Heart left ventricle (tissue), 16 donors: ENCODE data around the gene POMGNT1. TPM values are rescaled to one million over a fixed set of nuclear protein-coding genes. Genes with fewer than 3 reads are reported as not detected.

Experiments used
- ATAC-seq, 4 donors: fragments of 200-7000 bp; cut with Tn5 transposase; one replicate each; pipeline ENCODE4 v1.9.1; 2020 to 2022; ENCODE audit warnings: moderate library complexity in 4 of 4, mild to moderate bottlenecking in 3 of 4, moderate number of reproducible peaks in 1 of 4
- DNase-seq, 5 donors: peaks; one replicate each; pipeline ENCODE4 v3.0.0-alpha.2; 2020
- H3K27ac ChIP-seq, 12 donors: fragments of 200-600 bp; sonication (generic) in 4 of 12; one replicate each; pipeline versions ENCODE4 v1.5.0 to v1.8.0; 2016 to 2022; ENCODE audit warnings: mild to moderate bottlenecking in 2 of 12
- H3K27me3 ChIP-seq, 9 donors: fragments of 200-600 bp; sonication (generic) in 2 of 9; one replicate each; pipeline versions ENCODE4 v1.5.1 to v1.8.0; 2016 to 2022; ENCODE audit warnings: mild to moderate bottlenecking in 3 of 9
- H3K36me3 ChIP-seq, 9 donors: fragments of 200-600 bp; sonication (generic) in 2 of 9; one replicate each; pipeline versions ENCODE4 v1.5.0 to v1.8.0; 2018 to 2022; ENCODE audit warnings: mild to moderate bottlenecking in 2 of 9
- H3K4me1 ChIP-seq, 12 donors: fragments of 200-600 bp; sonication (generic) in 4 of 12; one replicate each; pipeline versions ENCODE4 v1.5.0 to v1.8.0; 2016 to 2022; ENCODE audit warnings: mild to moderate bottlenecking in 3 of 12
- H3K4me3 ChIP-seq, 12 donors: fragments of 200-600 bp; sonication (generic) in 4 of 12; one replicate each; pipeline versions ENCODE4 v1.5.0 to v1.8.0; 2017 to 2022; ENCODE audit warnings: mild to moderate bottlenecking in 9 of 12, moderate library complexity in 4 of 12
- H3K9me3 ChIP-seq, 12 donors: fragments of 200-600 bp; sonication (generic) in 4 of 12; one replicate each; pipeline versions ENCODE4 v1.5.0 to v1.8.0; 2016 to 2022; ENCODE audit warnings: mild to moderate bottlenecking in 1 of 12
- POLR2A ChIP-seq, 2 donors: fragments of 450-650 bp; IDR thresholded peaks; one replicate each; pipeline ENCODE4 v1.6.1; 2017; ENCODE audit warnings: antibody characterized with exemption in 2 of 2, mild to moderate bottlenecking in 2 of 2, moderate library complexity in 2 of 2
- WGBS, 4 donors: extraction: QIAGEN DNeasy Blood & Tissue Kit in 2 of 4; methylation state at CpG; one replicate each; pipeline versions ENCODE4 v1.1.5 to v1.1.7; 2013 to 2018; 5-methylcytosine and 5-hydroxymethylcytosine counted together
- intact Hi-C, 10 donors: fragments of 100-400 bp; cut with DNase I; formaldehyde crosslinking; loops; one replicate each; pipeline versions ENCODE4 v1.11.1 to v1.14.2; 2022
- polyA plus RNA-seq, 2 donors: library from polyadenylated mRNA; stranded (reverse); fragments of 200-250 nt; gene quantifications; one replicate each; pipeline ENCODE4 v1.2.3, GENCODE V29; 2013
- total RNA-seq, 9 donors: library from RNA; depleted of rRNA in 2 of 9; stranded (reverse); fragments of >200 nt in 2 of 9; fragmentation: NEBNext Ultra II Directional in 3 of 9; extraction: Animal tissue kit (Norgen Biotek cat#: 25700) in 3 of 9; gene quantifications; one replicate each; pipeline versions ENCODE4 v1.1.0 to v1.2.4, GENCODE V29; 2016 to 2023
- TF ChIP-seq, protein P1 (sequence below), 12 donors: fragments of 200-600 bp; sonication (generic) in 4 of 12; IDR thresholded peaks; one replicate each; pipeline versions ENCODE4 v1.5.0 to v1.8.0; 2018 to 2022; ENCODE audit warnings: antibody characterized with exemption in 12 of 12, mild to moderate bottlenecking in 5 of 12
- donor health status: ischemic (EF 13 %, LVEDD 7.1; RV severe dilation, severe dysfunction).
- donor health status: healthy with polysubstance abuse.
- donor health status: DM: no; HTN: yes; CAD: no.
- donor health status: DM: no; HTN: no; CAD: no.
- donor health status: ischemic (EF 25% LVEDD 6.9; RV normal size, moderate dysfunction).
- donor health status: ischemic (EF 25% LVEDD 5.7; RV mildly dilated, moderate dysfunction).
- donor health status: healthy.
- donor health status: DM: yes; HTN: yes; CAD: no.
- donor health status: ischemic (EF 35%, LVEDD 5.7; RV mildly dilated, moderate dysfunction).
- donor health status: nonischemic (EF 11% LVEDD 7.7; RV severe dilation, severe dysfunction).
- donor health status: DM: yes; HTN: yes; CAD: no.
- donor health status: PGD.
- donor health status: ischemic (EF 29% LVEDD 5.4; RV normal size, mild dysfunction).
- donor health status: nonischemic (EF 23%, LVEDD 6.1; RV moderate dilation, normal function).

POMGNT1 gene
- total and polyA plus RNA-seq, 11 donors, result 85.2 to 203 (median 139) TPM

DNA sequence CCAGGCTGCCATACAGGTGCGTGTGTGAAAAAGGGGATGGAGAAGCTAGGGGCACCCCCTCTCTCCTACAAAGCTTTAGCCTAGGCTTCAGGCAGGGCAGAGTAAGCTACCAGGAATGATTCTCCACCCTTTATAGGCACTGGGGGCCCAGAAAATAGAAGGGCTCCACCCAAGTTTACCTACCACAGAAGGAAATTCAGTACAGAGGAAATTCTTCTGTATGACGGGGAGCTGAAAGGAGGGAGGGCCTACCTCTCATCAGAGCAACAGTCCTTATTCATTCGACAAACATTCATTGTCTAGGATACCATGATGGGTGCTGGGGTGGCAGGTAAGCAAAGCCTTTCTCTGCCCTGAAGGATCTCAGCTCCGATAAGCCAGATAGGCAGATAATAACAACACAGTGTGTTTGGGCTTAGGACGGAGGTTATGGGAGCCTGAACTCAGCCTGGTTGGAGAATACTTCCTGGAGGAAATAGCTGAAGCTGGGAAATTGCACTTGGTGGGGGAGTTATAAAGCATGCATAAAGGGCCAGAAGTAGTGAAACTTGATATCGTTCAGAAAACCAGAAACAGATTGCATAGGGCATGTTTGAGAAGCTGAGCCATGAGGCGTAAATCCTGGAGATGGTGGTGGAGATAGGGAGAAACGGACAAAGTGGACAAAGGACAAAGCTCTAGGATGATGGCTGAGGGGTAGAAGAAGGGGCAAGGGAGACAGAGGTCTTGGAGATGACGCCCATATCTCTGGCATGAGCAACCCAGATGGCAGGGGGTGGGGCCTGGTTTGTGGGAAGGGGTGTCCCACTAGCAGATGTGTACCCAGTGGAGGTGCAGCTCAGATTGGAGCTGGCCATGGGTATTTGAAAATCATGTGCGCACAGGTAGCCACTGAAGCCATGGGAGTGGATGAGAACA lies 16.6 kb downstream of the POMGNT1 start:
- H3K4me1 ChIP-seq, result peaks cover 0 to 49% (median 19%) of the 10 kb centered on the region in 12 donors
- no peaks in the 10 kb centered on the region for H3K36me3 ChIP-seq
- 60 to 70% (median 63%) methylated on average over 10 of the region's 10 CpGs for WGBS, 4 donors
- H3K27ac ChIP-seq, result peak overlapping the region in 5 of 12 donors; percentile 26 to 61 (median 39)
- DNase-seq (no peak), ATAC-seq (no peak)
- intact Hi-C loops, result no loop called here
- TF ChIP-seq, protein P1, sequence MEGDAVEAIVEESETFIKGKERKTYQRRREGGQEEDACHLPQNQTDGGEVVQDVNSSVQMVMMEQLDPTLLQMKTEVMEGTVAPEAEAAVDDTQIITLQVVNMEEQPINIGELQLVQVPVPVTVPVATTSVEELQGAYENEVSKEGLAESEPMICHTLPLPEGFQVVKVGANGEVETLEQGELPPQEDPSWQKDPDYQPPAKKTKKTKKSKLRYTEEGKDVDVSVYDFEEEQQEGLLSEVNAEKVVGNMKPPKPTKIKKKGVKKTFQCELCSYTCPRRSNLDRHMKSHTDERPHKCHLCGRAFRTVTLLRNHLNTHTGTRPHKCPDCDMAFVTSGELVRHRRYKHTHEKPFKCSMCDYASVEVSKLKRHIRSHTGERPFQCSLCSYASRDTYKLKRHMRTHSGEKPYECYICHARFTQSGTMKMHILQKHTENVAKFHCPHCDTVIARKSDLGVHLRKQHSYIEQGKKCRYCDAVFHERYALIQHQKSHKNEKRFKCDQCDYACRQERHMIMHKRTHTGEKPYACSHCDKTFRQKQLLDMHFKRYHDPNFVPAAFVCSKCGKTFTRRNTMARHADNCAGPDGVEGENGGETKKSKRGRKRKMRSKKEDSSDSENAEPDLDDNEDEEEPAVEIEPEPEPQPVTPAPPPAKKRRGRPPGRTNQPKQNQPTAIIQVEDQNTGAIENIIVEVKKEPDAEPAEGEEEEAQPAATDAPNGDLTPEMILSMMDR (IDR thresholded peaks at IDR 0.05), result no peak
- no peak for TF ChIP-seq POLR2A (IDR thresholded peaks at IDR 0.05)
- H3K4me3 ChIP-seq, result no peak overlapping the region
- H3K27me3 ChIP-seq, result no peaks in the 10 kb centered on the region
- H3K9me3 ChIP-seq, result no peaks in the 10 kb centered on the region

DNA sequence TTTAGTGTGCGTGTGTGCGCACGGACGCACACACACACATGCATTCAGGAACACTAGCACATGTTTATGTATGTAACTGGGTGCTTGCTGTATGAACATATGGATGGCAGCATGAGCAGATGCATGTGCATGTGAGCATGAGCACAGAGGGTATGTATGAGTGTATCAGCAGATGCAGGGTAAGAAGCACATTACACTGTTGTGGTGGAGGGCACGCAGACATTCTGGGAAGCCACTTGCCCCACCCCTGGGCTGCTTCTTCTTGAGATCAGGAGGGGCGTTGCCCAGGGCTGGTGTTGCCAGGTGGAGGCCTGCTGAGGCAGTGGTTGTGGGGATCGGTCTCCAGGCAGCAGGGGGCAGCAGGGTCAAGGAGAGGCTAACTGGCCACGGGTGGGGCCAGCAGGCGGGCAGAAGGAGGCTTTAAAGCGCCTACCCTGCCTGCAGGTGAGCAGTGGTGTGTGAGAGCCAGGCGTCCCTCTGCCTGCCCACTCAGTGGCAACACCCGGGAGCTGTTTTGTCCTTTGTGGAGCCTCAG lies 18.1 kb downstream of the POMGNT1 start:
- no peak overlapping the region for H3K27ac ChIP-seq
- H3K4me1 ChIP-seq, result peaks cover 0 to 51% (median 24%) of the 10 kb centered on the region in 12 donors
- intact Hi-C loops, result loop anchor here in 1 of 10 donors (1.0 kb wide), 1 partner anchor 142 kb away; no protein-coding TSS in a partner anchor
- WGBS, 4 donors, result 64 to 71% (median 67%) methylated on average over 12 of the region's 12 CpGs
- no peak overlapping the region for H3K4me3 ChIP-seq
- TF ChIP-seq, protein P1 (IDR thresholded peaks at IDR 0.05), result peak in 3 of 12 donors; percentile 5 to 16 (median 9)
- no peak for TF ChIP-seq POLR2A (IDR thresholded peaks at IDR 0.05)
- H3K9me3 ChIP-seq, result no peaks in the 10 kb centered on the region
- H3K27me3 ChIP-seq, result no peaks in the 10 kb centered on the region
- no peaks in the 10 kb centered on the region for H3K36me3 ChIP-seq
- DNase-seq, result peak in 2 of 5 donors; percentile 33 to 67
- ATAC-seq, result peak in 2 of 4 donors; percentile 2

DNA sequence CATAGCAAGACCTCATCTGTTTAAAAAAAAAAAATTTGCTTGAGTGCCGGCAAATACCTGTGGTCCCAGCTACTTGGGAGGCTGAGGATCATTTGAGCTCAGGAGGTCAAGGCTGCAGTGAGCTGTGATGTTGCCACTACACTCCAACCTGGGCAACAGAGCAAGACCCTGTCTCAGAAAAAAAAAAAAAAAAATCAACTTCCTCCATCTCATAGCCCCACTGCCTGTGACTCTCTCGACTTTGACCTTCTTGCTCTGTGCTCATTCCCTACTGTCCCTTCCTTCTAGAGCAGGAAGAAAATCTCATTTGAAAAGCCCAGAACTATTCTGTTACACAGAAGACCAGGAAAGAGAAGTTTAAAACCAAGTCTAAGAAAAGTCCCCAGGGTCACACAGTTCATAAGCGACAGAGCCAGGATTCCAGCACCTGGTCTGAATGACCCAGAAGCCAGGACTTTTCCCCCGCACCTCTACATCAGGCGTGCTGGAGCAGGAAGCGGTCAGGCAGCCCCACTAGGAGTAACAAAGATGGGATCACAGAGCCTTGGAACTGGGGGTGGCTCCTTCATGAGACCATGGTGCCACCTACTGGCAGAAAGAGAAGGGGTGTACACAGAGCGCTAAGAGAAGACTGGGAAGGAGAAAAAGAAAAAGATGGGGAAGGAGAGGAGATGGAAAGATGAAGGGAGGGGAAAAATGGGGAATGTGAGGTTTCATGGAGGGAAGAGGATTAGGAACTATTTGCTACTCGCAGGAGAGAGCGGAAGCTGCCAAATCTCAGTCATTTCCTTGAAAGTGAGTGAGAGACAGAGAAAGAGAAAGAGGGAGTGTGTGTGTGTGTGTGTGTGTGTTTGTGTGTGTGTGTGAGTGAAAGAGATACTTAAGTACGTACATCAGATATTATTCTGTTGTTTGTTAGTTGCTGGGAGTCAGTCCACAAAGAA lies 18.8 kb downstream of the POMGNT1 start:
- H3K27ac ChIP-seq, result peak overlapping the region in 7 of 12 donors; percentile 12 to 65 (median 35)
- peaks cover 0 to 57% (median 31%) of the 10 kb centered on the region in 12 donors for H3K4me1 ChIP-seq
- peak overlapping the region in 2 of 12 donors; percentile 0 to 18 for H3K4me3 ChIP-seq
- no peak for TF ChIP-seq POLR2A (IDR thresholded peaks at IDR 0.05)
- TF ChIP-seq, protein P1 (IDR thresholded peaks at IDR 0.05), result peak; percentile 83 to 95 (median 90)
- ATAC-seq, result peak; percentile 76 to 85 (median 82)
- H3K36me3 ChIP-seq, result no peaks in the 10 kb centered on the region
- intact Hi-C loops, result loop anchor here (1.0 to 10.0 kb wide), 8 partner anchors 47 to 285 kb away; partner anchors contain the start of gene PIK3R3 (in 4 of the 10)
- no peaks in the 10 kb centered on the region for H3K9me3 ChIP-seq
- 9 to 14% (median 11%) methylated on average over 10 of the region's 10 CpGs for WGBS, 4 donors
- H3K27me3 ChIP-seq, result no peaks in the 10 kb centered on the region
- peak in 4 of 5 donors; percentile 79 to 85 (median 84) for DNase-seq
